GM10847 (cell line): Measurements from ENCODE around the gene ZFR2.

Experiments
- POLR2A ChIP-seq: IDR thresholded peaks from 2 replicates; pipeline ENCODE4 v1.6.1; 2011; ENCODE audit not compliant: insufficient read length; ENCODE audit errors: extremely low read depth

ZFR2 gene

GRCh38 chr19:3882041-3882384 is 13.2 kb upstream of the ZFR2 start:
- no peak for TF ChIP-seq POLR2A

- no peak for TF ChIP-seq POLR2A
These were observed 12.6 kb upstream of the ZFR2 start for GRCh38 chr19:3881272-3882040.

- no peak for TF ChIP-seq POLR2A
These were observed 11.8 kb upstream of the ZFR2 start, which contains the start of gene ATCAY for GRCh38 chr19:3880471-3881271. Gene ATCAY, plus strand, starts transcription at chr19:3880685. Its CDS starts 5,083 bp downstream, at chr19:3885768.

- TF ChIP-seq POLR2A = no peak
These were observed 10.8 kb upstream of the ZFR2 start for GRCh38 chr19:3879656-3880055.

- no peak for TF ChIP-seq POLR2A
These were observed 4.3 kb upstream of the ZFR2 start for GRCh38 chr19:3873151-3873550.

GRCh38 chr19:3867971-3868769 is 668 bp downstream of the ZFR2 start:
- TF ChIP-seq POLR2A = no peak

- no peak for TF ChIP-seq POLR2A
These were observed 1.8 kb downstream of the ZFR2 start for GRCh38 chr19:3866910-3867638.

GRCh38 chr19:3863648-3864047 is 5.2 kb downstream of the ZFR2 start:
- no peak for TF ChIP-seq POLR2A

GRCh38 chr19:3862826-3863500 is 5.9 kb downstream of the ZFR2 start:
- no peak for TF ChIP-seq POLR2A

- no peak for TF ChIP-seq POLR2A
These were observed 8.3 kb downstream of the ZFR2 start for GRCh38 chr19:3860499-3860898.

- TF ChIP-seq POLR2A = no peak
These were observed 11.3 kb downstream of the ZFR2 start for GRCh38 chr19:3857449-3858003.

- no peak for TF ChIP-seq POLR2A
These were observed 13.5 kb downstream of the ZFR2 start for GRCh38 chr19:3855320-3855719.

GRCh38 chr19:3852614-3853254 is 16.1 kb downstream of the ZFR2 start:
- no peak for TF ChIP-seq POLR2A

- TF ChIP-seq POLR2A = no peak
These were observed 16.7 kb downstream of the ZFR2 start for GRCh38 chr19:3852177-3852511.
